Fibroblast of mammary gland (primary cell): ENCODE data around the gene PHACTR1.

Experiments used
- DNase-seq: peaks from one replicate; pipeline ENCODE4 v3.0.0-alpha.2; 2010; ENCODE audit warnings: low read depth
- H3K4me3 ChIP-seq: 2 replicates; pipeline ENCODE4 v1.5.1; 2011; ENCODE audit warnings: low read depth, mild to moderate bottlenecking, low read length, moderate library complexity; ENCODE audit not compliant: control insufficient read depth
- TF ChIP-seq, protein P1 (sequence below): conservative IDR thresholded peaks from 2 replicates; pipeline ENCODE4 v1.5.1; 2011; ENCODE audit warnings: low read depth, low read length, inconsistent platforms; ENCODE audit not compliant: control insufficient read depth, insufficient read depth

PHACTR1 gene

GRCh38 chr6:13098793-13099570, 382.4 kb downstream of the PHACTR1 start:
- TF ChIP-seq, protein P1, sequence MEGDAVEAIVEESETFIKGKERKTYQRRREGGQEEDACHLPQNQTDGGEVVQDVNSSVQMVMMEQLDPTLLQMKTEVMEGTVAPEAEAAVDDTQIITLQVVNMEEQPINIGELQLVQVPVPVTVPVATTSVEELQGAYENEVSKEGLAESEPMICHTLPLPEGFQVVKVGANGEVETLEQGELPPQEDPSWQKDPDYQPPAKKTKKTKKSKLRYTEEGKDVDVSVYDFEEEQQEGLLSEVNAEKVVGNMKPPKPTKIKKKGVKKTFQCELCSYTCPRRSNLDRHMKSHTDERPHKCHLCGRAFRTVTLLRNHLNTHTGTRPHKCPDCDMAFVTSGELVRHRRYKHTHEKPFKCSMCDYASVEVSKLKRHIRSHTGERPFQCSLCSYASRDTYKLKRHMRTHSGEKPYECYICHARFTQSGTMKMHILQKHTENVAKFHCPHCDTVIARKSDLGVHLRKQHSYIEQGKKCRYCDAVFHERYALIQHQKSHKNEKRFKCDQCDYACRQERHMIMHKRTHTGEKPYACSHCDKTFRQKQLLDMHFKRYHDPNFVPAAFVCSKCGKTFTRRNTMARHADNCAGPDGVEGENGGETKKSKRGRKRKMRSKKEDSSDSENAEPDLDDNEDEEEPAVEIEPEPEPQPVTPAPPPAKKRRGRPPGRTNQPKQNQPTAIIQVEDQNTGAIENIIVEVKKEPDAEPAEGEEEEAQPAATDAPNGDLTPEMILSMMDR, result no peak
- no peak for DNase-seq
- H3K4me3 ChIP-seq, result no peak overlapping the region

GRCh38 chr6:13099771-13100170, 383.2 kb downstream of the PHACTR1 start:
- H3K4me3 ChIP-seq, result no peak overlapping the region
- TF ChIP-seq, protein P1, result peak; percentile 34
- DNase-seq, result no peak

DNA sequence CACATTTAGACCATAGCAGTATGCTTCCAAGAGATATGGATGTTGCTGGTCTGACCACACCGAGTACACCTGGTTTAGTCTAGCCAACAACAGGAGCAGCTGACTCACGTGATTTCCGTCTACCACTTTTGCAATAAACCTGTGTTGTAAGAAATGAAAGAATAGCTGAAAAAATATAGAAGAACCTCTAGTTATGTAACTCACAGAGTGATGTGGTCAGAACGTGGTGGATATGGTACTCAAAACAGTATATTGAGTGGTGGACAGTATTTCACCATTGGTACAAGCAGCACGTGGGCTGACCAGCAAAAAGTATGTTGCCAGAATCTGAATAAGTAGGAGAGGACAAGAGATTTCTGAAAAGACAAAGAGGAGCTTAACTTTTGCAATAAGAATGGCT, 384.8 kb downstream of the PHACTR1 start:
- DNase-seq, result no peak
- no peak overlapping the region for H3K4me3 ChIP-seq
- TF ChIP-seq, protein P1, result no peak

- TF ChIP-seq, protein P1, result no peak
- no peak overlapping the region for H3K4me3 ChIP-seq
- DNase-seq, result no peak
Measured at GRCh38 chr6:13101985-13102384, 385.4 kb downstream of the PHACTR1 start.

GRCh38 chr6:13103169-13103568, 386.6 kb downstream of the PHACTR1 start:
- TF ChIP-seq, protein P1, result no peak
- no peak for DNase-seq
- H3K4me3 ChIP-seq, result no peak overlapping the region

DNA sequence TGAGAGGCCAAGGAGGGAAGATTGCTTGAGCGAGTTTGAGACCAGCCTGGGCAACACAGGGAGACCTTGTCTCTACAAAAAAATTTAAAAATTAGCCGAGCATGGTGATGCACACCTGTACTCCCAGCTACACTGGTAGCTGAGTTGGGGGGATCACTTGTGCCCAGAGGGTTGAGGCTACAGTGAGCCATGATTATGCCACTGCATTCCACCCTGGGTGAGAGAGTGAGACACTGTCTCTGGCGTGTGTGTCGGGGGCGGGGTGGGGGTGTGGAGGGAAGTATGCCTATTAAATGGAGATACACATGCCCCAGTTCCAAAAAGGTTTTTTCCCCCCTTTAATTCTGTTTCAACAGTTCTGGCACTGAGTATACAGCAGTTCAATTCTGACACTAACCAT, 388.6 kb downstream of the PHACTR1 start:
- DNase-seq, result no peak
- TF ChIP-seq, protein P1, result no peak
- no peak overlapping the region for H3K4me3 ChIP-seq
